NCI-H774 (cell line): ENCODE results near the gene CPEB1.
"Not testable (repeated sequence)": the region's sequence is repeated elsewhere in the genome, so short reads cannot be mapped to it uniquely, and the experiment has no call there.

ENCODE experiments used
- DNase-seq: peaks from one replicate; lab custom pipeline; 2025; lab: John Stamatoyannopoulos, UW

The CPEB1 gene

GRCh38 chr15:82513587-82513986 is 133.6 kb downstream of the CPEB1 start:
- DNase-seq: not testable (repeated sequence)

GRCh38 chr15:82507693-82508092 is 139.5 kb downstream of the CPEB1 start:
- DNase-seq: not testable (repeated sequence)

DNA sequence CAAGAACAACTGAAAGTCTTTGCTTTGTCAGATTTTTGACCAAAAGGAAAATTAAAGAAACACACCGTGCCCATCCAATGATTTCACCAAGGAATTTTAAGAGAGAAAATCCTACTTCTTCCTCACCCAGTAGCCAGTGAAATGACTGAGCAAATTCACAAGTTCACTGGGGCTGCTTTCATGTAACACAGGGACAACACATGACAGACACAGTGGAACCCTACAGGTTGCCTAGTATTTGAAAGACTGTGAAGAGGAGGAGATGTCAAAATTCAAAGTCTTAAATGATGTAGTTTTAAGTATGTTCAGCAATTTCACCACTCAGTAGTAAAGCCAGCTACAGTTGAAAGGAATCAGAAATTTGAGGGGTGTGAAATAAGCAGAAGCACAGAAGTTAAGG is 140.1 kb downstream of the CPEB1 start:
- DNase-seq: not testable (repeated sequence)

- DNase-seq: not testable (repeated sequence)
Measured at GRCh38 chr15:82505842-82506241, 141.3 kb downstream of the CPEB1 start.

DNA sequence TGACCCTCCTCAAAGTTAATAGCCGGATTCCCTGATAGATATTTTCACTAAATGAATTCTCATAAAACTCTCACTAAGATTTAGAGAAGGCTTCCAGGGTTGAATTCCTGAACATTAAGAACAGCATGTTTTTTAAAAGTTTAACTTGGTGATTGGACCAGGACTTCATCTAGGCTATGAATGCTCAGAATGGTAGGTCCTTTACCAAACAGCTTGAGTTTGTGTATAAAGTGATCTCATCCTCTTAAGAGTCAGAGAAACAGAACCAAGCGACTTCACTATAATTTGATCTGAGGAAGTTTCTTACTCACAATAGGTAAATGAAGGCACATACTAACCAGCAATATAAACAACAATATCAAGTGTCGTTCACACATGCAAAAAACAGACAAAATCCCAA is 143.1 kb downstream of the CPEB1 start:
- DNase-seq: not testable (repeated sequence)

DNA sequence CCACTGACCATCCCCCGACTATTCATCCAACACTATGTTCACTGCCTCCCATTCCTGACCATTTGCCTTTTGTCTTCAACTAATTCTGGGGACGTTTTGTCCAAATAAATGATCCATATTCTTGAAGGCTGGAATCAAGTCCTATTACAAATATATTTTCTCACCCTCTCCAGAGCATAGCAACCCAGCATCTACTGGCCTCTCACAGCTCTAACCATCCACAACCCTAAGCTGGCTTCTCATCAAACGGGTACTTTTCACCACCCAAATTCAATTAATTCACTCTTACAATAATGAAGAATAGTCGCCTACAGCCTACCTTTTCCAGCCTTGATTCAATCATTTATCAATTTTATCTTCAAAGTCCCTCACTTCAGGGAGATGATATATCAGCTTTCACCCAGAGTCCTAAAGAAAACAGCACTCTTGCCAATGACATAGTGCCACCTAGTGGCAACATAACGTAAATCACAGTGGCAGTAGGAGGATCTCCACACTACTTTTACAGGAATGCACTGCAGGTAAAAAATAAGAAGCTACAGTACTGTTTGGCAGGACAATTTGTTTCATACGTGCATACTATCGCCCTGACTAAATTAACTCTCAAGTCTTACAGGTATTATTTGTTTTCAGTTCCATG is 144.3 kb downstream of the CPEB1 start:
- DNase-seq: not testable (repeated sequence)

DNA sequence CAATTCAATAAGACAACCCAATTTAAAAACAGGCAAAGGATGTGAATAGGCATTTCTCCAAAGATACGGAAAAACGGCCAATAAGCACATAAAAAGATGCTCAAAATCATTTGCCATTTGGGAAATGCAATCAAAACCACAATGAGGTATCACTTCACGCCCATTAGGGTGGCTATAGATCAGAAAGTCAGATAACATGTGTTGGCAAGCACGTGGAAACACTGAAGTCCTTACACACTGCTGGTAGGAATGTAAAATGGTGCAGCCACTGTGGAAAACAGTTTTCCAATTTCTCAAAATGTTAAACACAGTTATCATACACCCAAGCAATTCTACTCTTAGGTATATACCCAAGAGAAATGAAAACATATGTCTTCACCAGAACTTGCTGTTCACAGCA is 146.4 kb downstream of the CPEB1 start:
- not testable (repeated sequence) for DNase-seq

DNA sequence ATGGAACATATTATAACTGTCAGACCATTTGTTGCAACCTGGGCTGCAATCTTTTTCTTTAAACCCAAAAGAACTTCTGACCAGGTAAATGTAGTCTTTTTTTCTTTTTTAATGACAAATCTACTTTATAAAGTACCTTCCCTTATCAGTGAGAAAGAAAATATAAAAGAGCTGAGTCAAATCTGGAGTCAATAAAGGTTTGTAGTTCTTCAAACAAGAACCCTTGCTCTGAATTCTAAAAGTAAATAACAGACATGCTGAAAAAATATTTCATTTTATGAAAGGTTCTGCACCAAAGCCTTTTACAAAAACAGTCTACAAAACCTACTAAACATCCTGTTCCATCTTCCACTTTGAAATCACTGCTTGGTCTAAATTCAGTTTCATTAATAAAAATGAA is 149.2 kb downstream of the CPEB1 start:
- not testable (repeated sequence) for DNase-seq
